HepG2 (cell line): ENCODE data around the gene SWSAP1. TPM values are rescaled to one million over a fixed set of nuclear protein-coding genes. Genes with fewer than 3 reads are reported as not detected.
A peak's percentile ranks its signal among the peaks of the same experiment; 100 is the strongest.

Source experiments
- ARID2 ChIP-seq: sonication (generic); formaldehyde crosslinking; IDR thresholded peaks from 2 replicates; pipeline ENCODE4 v1.8.1; 2022; ENCODE audit warnings: mild to moderate bottlenecking, missing genetic modification reagents, borderline replicate concordance
- CBX1 ChIP-seq: IDR thresholded peaks from one replicate; pipeline ENCODE4 v1.6.1; 2016; ENCODE audit warnings: antibody characterized with exemption, low read depth
- ISX ChIP-seq: sonication (generic); formaldehyde crosslinking; conservative IDR thresholded peaks from 2 replicates; pipeline ENCODE4 v1.5.0; 2020; ENCODE audit warnings: missing genetic modification reagents
- KLF12 ChIP-seq: sonication (generic); formaldehyde crosslinking; IDR thresholded peaks from 2 replicates; pipeline ENCODE4 v1.4.0; 2020; ENCODE audit warnings: missing genetic modification reagents, borderline replicate concordance
- MLLT10 ChIP-seq: sonication (generic); formaldehyde crosslinking; IDR thresholded peaks from 2 replicates; pipeline ENCODE4 v1.4.0; 2020; ENCODE audit warnings: missing genetic modification reagents
- NBN ChIP-seq: fragments of 450-650 bp; conservative IDR thresholded peaks from 2 replicates; pipeline ENCODE4 v1.6.1; 2017
- NRL ChIP-seq: sonication (generic); formaldehyde crosslinking; IDR thresholded peaks from 2 replicates; pipeline ENCODE4 v1.5.0; 2020; ENCODE audit warnings: missing genetic modification reagents, mild to moderate bottlenecking, moderate library complexity, borderline replicate concordance
- POGZ ChIP-seq: sonication (generic); formaldehyde crosslinking; IDR thresholded peaks from 2 replicates; pipeline ENCODE4 v1.4.0; 2020; ENCODE audit warnings: mild to moderate bottlenecking, missing genetic modification reagents
- SPEN ChIP-seq: sonication (generic); formaldehyde crosslinking; IDR thresholded peaks from 2 replicates; pipeline ENCODE4 v1.5.1; 2020; ENCODE audit warnings: low read depth, mild to moderate bottlenecking, missing genetic modification reagents
- XRCC5 ChIP-seq: fragments of 200-400 bp; formaldehyde crosslinking; optimal IDR thresholded peaks from 2 replicates; pipeline ENCODE3; 2017; ENCODE audit warnings: mild to moderate bottlenecking, low read length
- ZFP37 ChIP-seq: sonication (generic); formaldehyde crosslinking; IDR thresholded peaks from 2 replicates; pipeline ENCODE4 v1.4.0; 2020; ENCODE audit warnings: missing genetic modification reagents, borderline replicate concordance
- ZFY ChIP-seq: sonication (generic); formaldehyde crosslinking; IDR thresholded peaks from 2 replicates; pipeline ENCODE4 v1.4.0; 2020; ENCODE audit warnings: missing genetic modification reagents
- ZMYM4 ChIP-seq: sonication (generic); formaldehyde crosslinking; IDR thresholded peaks from 2 replicates; pipeline ENCODE4 v1.8.1; 2023; ENCODE audit warnings: mild to moderate bottlenecking, missing genetic modification reagents
- ZNF34 ChIP-seq: sonication (generic); formaldehyde crosslinking; IDR thresholded peaks from 2 replicates; pipeline ENCODE4 v1.4.0; 2020; ENCODE audit warnings: mild to moderate bottlenecking, missing genetic modification reagents, borderline replicate concordance
- ZNF501 ChIP-seq: sonication (generic); formaldehyde crosslinking; IDR thresholded peaks from 2 replicates; pipeline ENCODE4 v1.5.1; 2020; ENCODE audit warnings: mild to moderate bottlenecking, moderate library complexity, missing genetic modification reagents
- ZNF629 ChIP-seq: sonication (generic); formaldehyde crosslinking; conservative IDR thresholded peaks from 2 replicates; pipeline ENCODE4 v1.5.0; 2020; ENCODE audit warnings: missing genetic modification reagents
- ZZZ3 ChIP-seq: sonication (generic); formaldehyde crosslinking; IDR thresholded peaks from 2 replicates; pipeline ENCODE4 v1.4.0; 2020; ENCODE audit warnings: missing genetic modification reagents, mild to moderate bottlenecking, borderline replicate concordance
- polyA plus RNA-seq, 8 experiments: library from polyadenylated mRNA; depleted of rRNA in 3 of 8; stranded (reverse) in 7 of 8; unstranded in 1 of 8; fragments of >200 nt; fragmentation: Illumina TruSeq in 4 of 8; extraction: Trizol in 4 of 8; gene quantifications; 2 replicates each; pipeline versions ENCODE4 v1.2.1 to v1.2.3, GENCODE V29; 2011 to 2016; ENCODE audit warnings: low read depth in 4 of 8, missing spikeins in 1 of 8, mixed read lengths in 1 of 8; ENCODE audit not compliant: insufficient read depth in 1 of 8
- total RNA-seq, 5 experiments: library from RNA; depleted of rRNA; stranded (reverse); fragments of >200 nt; fragmentation: Illumina TruSeq; extraction: Trizol; gene quantifications; 2 replicates each; pipeline ENCODE4 v1.2.3, GENCODE V29; 2016; ENCODE audit warnings: low read depth in 1 of 5
- TF ChIP-seq, protein P1 (sequence below), 2 experiments: fragments of 450-650 bp in 1 of 2; sonication (generic) in 1 of 2; formaldehyde crosslinking; IDR thresholded peaks; 2 replicates each; pipeline versions ENCODE4 v1.5.0 to v1.8.0; 2020 to 2022; ENCODE audit warnings: mild to moderate bottlenecking in 1 of 2, missing genetic modification reagents in 1 of 2
- TF ChIP-seq, protein P2 (sequence below), 2 experiments: IDR thresholded peaks; 2 replicates each; pipeline ENCODE4 v1.6.1; 2011 to 2012; ENCODE audit warnings: low read length in 2 of 2, borderline replicate concordance in 1 of 2, low read depth in 1 of 2, mild to moderate bottlenecking in 1 of 2, moderate library complexity in 1 of 2
- TF ChIP-seq, protein P3 (sequence below): sonication (generic); formaldehyde crosslinking; IDR thresholded peaks from 2 replicates; pipeline ENCODE4 v1.8.1; 2022; ENCODE audit warnings: mild to moderate bottlenecking, missing genetic modification reagents
- TF ChIP-seq, protein P4 (sequence below): sonication (generic); formaldehyde crosslinking; IDR thresholded peaks from 2 replicates; pipeline ENCODE4 v1.5.1; 2020; ENCODE audit warnings: mild to moderate bottlenecking, missing genetic modification reagents

The SWSAP1 gene
- total and polyA plus RNA-seq, 2 of the 13 experiments (the other 11 are each of a cell fraction or from before 2014, with no cell fraction given) = 2.7 to 3.3 TPM

DNA sequence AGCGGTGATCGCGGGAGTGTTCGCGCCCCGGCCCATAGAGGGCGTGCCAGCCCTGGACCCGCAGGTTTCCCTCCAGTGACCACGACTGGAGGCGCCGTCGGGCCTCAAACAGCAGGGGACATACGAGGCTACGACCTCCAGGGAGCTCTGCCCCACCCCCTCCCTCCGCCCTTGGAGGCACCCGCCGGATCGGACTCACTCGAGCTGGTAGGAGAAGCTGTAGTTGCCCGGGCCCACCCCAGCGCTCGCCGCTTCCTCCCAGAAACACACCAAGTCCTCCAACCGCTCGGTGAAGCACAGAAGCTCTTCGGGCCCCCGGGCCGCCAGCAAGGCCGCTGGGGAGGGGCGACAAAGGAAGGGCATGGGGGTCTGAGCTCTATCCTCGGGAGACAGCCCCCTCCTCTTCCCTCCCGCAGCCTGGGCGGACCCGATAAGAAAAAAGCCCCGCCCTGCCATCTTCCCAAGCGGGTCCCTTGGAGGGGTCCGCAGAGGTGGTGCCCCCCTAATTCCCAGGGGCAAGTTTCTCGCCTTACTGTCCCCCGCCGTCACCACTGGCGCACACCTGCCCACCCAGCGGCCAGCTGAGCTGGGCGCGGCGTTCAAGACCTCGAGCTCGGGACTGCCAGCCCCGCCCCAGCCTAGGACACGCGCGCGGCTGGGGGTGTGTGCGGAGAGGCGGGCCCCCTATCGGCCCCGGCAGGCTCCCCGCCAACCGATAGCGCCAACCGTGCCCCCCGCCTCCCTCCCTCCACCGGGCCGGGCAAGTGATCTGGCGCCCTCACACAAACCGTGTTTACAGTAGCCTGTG lies 8.6 kb downstream of the SWSAP1 start (continued):
- TF ChIP-seq NBN = no peak
- TF ChIP-seq CBX1 = peak; percentile 84
- peak; percentile 50; the same call in 1 of the 2 replicates for TF ChIP-seq ZFY (CRISPR knock-in tag)
- TF ChIP-seq ARID2 (CRISPR knock-in tag) = no peak
- TF ChIP-seq, protein P1, sequence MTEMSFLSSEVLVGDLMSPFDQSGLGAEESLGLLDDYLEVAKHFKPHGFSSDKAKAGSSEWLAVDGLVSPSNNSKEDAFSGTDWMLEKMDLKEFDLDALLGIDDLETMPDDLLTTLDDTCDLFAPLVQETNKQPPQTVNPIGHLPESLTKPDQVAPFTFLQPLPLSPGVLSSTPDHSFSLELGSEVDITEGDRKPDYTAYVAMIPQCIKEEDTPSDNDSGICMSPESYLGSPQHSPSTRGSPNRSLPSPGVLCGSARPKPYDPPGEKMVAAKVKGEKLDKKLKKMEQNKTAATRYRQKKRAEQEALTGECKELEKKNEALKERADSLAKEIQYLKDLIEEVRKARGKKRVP (CRISPR knock-in tag; IDR thresholded peaks at IDR 0.05) = no peak
- TF ChIP-seq, protein P2, sequence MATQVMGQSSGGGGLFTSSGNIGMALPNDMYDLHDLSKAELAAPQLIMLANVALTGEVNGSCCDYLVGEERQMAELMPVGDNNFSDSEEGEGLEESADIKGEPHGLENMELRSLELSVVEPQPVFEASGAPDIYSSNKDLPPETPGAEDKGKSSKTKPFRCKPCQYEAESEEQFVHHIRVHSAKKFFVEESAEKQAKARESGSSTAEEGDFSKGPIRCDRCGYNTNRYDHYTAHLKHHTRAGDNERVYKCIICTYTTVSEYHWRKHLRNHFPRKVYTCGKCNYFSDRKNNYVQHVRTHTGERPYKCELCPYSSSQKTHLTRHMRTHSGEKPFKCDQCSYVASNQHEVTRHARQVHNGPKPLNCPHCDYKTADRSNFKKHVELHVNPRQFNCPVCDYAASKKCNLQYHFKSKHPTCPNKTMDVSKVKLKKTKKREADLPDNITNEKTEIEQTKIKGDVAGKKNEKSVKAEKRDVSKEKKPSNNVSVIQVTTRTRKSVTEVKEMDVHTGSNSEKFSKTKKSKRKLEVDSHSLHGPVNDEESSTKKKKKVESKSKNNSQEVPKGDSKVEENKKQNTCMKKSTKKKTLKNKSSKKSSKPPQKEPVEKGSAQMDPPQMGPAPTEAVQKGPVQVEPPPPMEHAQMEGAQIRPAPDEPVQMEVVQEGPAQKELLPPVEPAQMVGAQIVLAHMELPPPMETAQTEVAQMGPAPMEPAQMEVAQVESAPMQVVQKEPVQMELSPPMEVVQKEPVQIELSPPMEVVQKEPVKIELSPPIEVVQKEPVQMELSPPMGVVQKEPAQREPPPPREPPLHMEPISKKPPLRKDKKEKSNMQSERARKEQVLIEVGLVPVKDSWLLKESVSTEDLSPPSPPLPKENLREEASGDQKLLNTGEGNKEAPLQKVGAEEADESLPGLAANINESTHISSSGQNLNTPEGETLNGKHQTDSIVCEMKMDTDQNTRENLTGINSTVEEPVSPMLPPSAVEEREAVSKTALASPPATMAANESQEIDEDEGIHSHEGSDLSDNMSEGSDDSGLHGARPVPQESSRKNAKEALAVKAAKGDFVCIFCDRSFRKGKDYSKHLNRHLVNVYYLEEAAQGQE (IDR thresholded peaks at IDR 0.05; ENCODE audit: borderline replicate concordance in 1 of 2, low read depth in 1 of 2, low read length in 2 of 2) = no peak
- TF ChIP-seq ISX (CRISPR knock-in tag) = no peak
- no peak for TF ChIP-seq ZNF34 (CRISPR knock-in tag)
- no peak for TF ChIP-seq MLLT10 (CRISPR knock-in tag)
- peak; percentile 28; the same call in 1 of the 2 replicates for TF ChIP-seq ZFP37 (CRISPR knock-in tag)
- peak; percentile 68 for TF ChIP-seq ZMYM4
- 0 out of 2 replicates have a peak, but pooled peaks have one; percentile 20 for TF ChIP-seq POGZ
- TF ChIP-seq SPEN (CRISPR knock-in tag) = peak; percentile 41
- TF ChIP-seq ZZZ3 (CRISPR knock-in tag) = no peak
- TF ChIP-seq NRL (CRISPR knock-in tag) = peak; percentile 40; the same call in 1 of the 2 replicates
- TF ChIP-seq, protein P3, sequence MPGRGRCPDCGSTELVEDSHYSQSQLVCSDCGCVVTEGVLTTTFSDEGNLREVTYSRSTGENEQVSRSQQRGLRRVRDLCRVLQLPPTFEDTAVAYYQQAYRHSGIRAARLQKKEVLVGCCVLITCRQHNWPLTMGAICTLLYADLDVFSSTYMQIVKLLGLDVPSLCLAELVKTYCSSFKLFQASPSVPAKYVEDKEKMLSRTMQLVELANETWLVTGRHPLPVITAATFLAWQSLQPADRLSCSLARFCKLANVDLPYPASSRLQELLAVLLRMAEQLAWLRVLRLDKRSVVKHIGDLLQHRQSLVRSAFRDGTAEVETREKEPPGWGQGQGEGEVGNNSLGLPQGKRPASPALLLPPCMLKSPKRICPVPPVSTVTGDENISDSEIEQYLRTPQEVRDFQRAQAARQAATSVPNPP (CRISPR knock-in tag) = no peak
- 0 out of 2 replicates have a peak, but pooled peaks have one; percentile 17 for TF ChIP-seq ZNF629 (CRISPR knock-in tag)
- TF ChIP-seq XRCC5 = peak; percentile 78
- TF ChIP-seq KLF12 (CRISPR knock-in tag) = peak; percentile 18; the same call in 1 of the 2 replicates
- TF ChIP-seq ZNF501 (CRISPR knock-in tag) = no peak
- TF ChIP-seq, protein P4, sequence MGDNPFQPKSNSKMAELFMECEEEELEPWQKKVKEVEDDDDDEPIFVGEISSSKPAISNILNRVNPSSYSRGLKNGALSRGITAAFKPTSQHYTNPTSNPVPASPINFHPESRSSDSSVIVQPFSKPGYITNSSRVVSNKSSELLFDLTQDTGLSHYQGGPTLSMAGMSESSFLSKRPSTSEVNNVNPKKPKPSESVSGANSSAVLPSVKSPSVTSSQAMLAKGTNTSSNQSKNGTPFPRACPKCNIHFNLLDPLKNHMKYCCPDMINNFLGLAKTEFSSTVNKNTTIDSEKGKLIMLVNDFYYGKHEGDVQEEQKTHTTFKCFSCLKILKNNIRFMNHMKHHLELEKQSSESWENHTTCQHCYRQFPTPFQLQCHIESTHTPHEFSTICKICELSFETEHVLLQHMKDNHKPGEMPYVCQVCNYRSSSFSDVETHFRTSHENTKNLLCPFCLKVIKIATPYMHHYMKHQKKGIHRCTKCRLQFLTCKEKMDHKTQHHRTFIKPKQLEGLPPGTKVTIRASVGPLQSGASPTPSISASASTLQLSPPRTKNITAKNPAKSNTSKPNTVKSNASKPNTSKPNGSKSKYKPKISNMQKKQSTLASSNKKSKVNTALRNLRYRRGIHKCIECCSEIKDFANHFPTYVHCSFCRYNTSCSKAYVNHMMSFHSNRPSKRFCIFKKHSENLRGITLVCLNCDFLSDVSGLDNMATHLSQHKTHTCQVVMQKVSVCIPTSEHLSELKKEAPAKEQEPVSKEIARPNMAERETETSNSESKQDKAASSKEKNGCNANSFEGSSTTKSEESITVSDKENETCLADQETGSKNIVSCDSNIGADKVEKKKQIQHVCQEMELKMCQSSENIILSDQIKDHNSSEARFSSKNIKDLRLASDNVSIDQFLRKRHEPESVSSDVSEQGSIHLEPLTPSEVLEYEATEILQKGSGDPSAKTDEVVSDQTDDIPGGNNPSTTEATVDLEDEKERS = peak; percentile 89
